H9 (cell line): ENCODE data around the gene ACER3. TPM values are rescaled to one million over a fixed set of nuclear protein-coding genes. Genes with fewer than 3 reads are reported as not detected.

Experiments
- DNase-seq: peaks from one replicate; pipeline ENCODE4 v3.0.0-alpha.2; 2017
- H2AFZ ChIP-seq: one replicate; pipeline ENCODE4 v1.6.1; 2013; ENCODE audit warnings: mild to moderate bottlenecking, low read length, control low read depth, moderate library complexity
- H2AK5ac ChIP-seq: 2 replicates; pipeline ENCODE4 v1.6.1; 2013; ENCODE audit warnings: low read length, control low read depth, mixed read lengths; ENCODE audit not compliant: insufficient read length
- H2BK120ac ChIP-seq: one replicate; pipeline ENCODE4 v1.6.1; 2013; ENCODE audit warnings: low read depth, mild to moderate bottlenecking, low read length, control low read depth, inconsistent platforms; ENCODE audit not compliant: poor library complexity, severe bottlenecking
- H2BK12ac ChIP-seq: 2 replicates; pipeline ENCODE4 v1.6.1; 2013; ENCODE audit warnings: low read length, control low read depth, mixed read lengths, low read depth; ENCODE audit not compliant: insufficient read length
- H2BK15ac ChIP-seq: 2 replicates; pipeline ENCODE4 v1.6.1; 2013; ENCODE audit warnings: low read depth, low read length, control low read depth
- H2BK20ac ChIP-seq: one replicate; pipeline ENCODE4 v1.6.1; 2013; ENCODE audit warnings: low read depth, mild to moderate bottlenecking, low read length, control low read depth, inconsistent platforms; ENCODE audit not compliant: poor library complexity, severe bottlenecking
- H2BK5ac ChIP-seq: 2 replicates; pipeline ENCODE4 v1.6.1; 2013; ENCODE audit warnings: low read length, control low read depth, mixed read lengths; ENCODE audit not compliant: insufficient read length
- H3K14ac ChIP-seq: 2 replicates; pipeline ENCODE4 v1.6.1; 2013; ENCODE audit warnings: low read length, control low read depth; ENCODE audit not compliant: insufficient read depth
- H3K18ac ChIP-seq: 2 replicates; pipeline ENCODE4 v1.6.1; 2013; ENCODE audit warnings: low read depth, mild to moderate bottlenecking, mixed read lengths, low read length, control low read depth; ENCODE audit not compliant: insufficient read length
- H3K23ac ChIP-seq: 2 replicates; pipeline ENCODE4 v1.6.1; 2013; ENCODE audit warnings: low read length, control low read depth, mixed read lengths, low read depth; ENCODE audit not compliant: insufficient read length
- H3K23me2 ChIP-seq: 2 replicates; pipeline ENCODE4 v1.6.1; 2013; ENCODE audit warnings: low read depth, mild to moderate bottlenecking, mixed read lengths, low read length, control low read depth; ENCODE audit not compliant: insufficient read length, poor library complexity, severe bottlenecking
- H3K27ac ChIP-seq: 2 replicates; pipeline ENCODE4 v1.5.1; 2013; ENCODE audit warnings: low read length, control low read depth, mixed read lengths, low read depth; ENCODE audit not compliant: insufficient read length
- H3K27me3 ChIP-seq: 2 replicates; pipeline ENCODE4 v1.6.1; 2013; ENCODE audit warnings: low read length, control low read depth, inconsistent platforms; ENCODE audit not compliant: insufficient read depth
- H3K4ac ChIP-seq: 2 replicates; pipeline ENCODE4 v1.6.1; 2013; ENCODE audit warnings: low read depth, mild to moderate bottlenecking, control low read depth, inconsistent platforms, low read length, moderate library complexity
- H3K4me1 ChIP-seq: 2 replicates; pipeline ENCODE4 v1.6.1; 2013; ENCODE audit warnings: low read length, control low read depth, inconsistent platforms; ENCODE audit not compliant: insufficient read depth
- H3K4me2 ChIP-seq: 2 replicates; pipeline ENCODE4 v1.6.1; 2013; ENCODE audit warnings: low read length, control low read depth, mixed read lengths; ENCODE audit not compliant: insufficient read length, insufficient read depth
- H3K56ac ChIP-seq: 2 replicates; pipeline ENCODE4 v1.6.1; 2013; ENCODE audit warnings: low read depth, mild to moderate bottlenecking, mixed read lengths, low read length, control low read depth; ENCODE audit not compliant: insufficient read length
- H3K79me1 ChIP-seq: 2 replicates; pipeline ENCODE4 v1.6.1; 2013; ENCODE audit warnings: low read depth, mild to moderate bottlenecking, moderate library complexity, low read length, control low read depth, inconsistent platforms; ENCODE audit not compliant: insufficient read depth, poor library complexity, severe bottlenecking
- H3K79me2 ChIP-seq: 2 replicates; pipeline ENCODE4 v1.6.1; 2013; ENCODE audit warnings: low read length, control low read depth, inconsistent platforms; ENCODE audit not compliant: insufficient read depth
- H3K9ac ChIP-seq: 2 replicates; pipeline ENCODE4 v1.6.1; 2013; ENCODE audit warnings: low read length, control low read depth, mixed read lengths; ENCODE audit not compliant: insufficient read length; ENCODE audit errors: extremely low read depth
- H3K9me3 ChIP-seq: one replicate; pipeline ENCODE4 v1.6.1; 2013; ENCODE audit warnings: low read depth, low read length, inconsistent platforms; ENCODE audit not compliant: control insufficient read depth
- H3T11ph ChIP-seq: one replicate; pipeline ENCODE4 v1.6.1; 2013; ENCODE audit warnings: mild to moderate bottlenecking, low read length, control low read depth, inconsistent platforms
- H4K20me1 ChIP-seq: one replicate; pipeline ENCODE4 v1.6.1; 2013; ENCODE audit not compliant: control insufficient read depth, insufficient read length, insufficient read depth
- H4K5ac ChIP-seq: 2 replicates; pipeline ENCODE4 v1.6.1; 2013; ENCODE audit warnings: low read depth, mild to moderate bottlenecking, mixed read lengths, low read length, control low read depth; ENCODE audit not compliant: insufficient read length
- H4K8ac ChIP-seq: replicated peaks from 2 replicates; pipeline ENCODE4 v1.6.1; 2013; ENCODE audit warnings: low read length, control low read depth, mixed read lengths, low read depth; ENCODE audit not compliant: insufficient read length
- H4K91ac ChIP-seq: 2 replicates; pipeline ENCODE4 v1.6.1; 2013; ENCODE audit warnings: low read depth, mild to moderate bottlenecking, moderate library complexity, mixed read lengths, low read length, control low read depth; ENCODE audit not compliant: insufficient read length
- H3K27ac Mint-ChIP-seq, 3 experiments: 2 replicates in 2 of 3; 3 replicates in 1 of 3; pipeline ENCODE4 v1.8.0; 2020 to 2021; ENCODE audit warnings: mixed read lengths in 3 of 3, mild to moderate bottlenecking in 1 of 3, moderate library complexity in 1 of 3
- H3K27me3 Mint-ChIP-seq: 2 replicates; pipeline ENCODE4 v1.8.0; 2021; ENCODE audit warnings: low read depth, mild to moderate bottlenecking, moderate library complexity, mixed read lengths
- H3K36me3 Mint-ChIP-seq, 3 experiments: 2 replicates in 2 of 3; 3 replicates in 1 of 3; pipeline ENCODE4 v1.8.0; 2020 to 2021; ENCODE audit warnings: low read depth in 3 of 3, mixed read lengths in 3 of 3; ENCODE audit not compliant: insufficient read depth in 1 of 3
- H3K4me1 Mint-ChIP-seq, 2 experiments: 2 replicates each; pipeline ENCODE4 v1.8.0; 2020; ENCODE audit warnings: mixed read lengths in 2 of 2
- H3K4me3 Mint-ChIP-seq, 2 experiments: 2 replicates in 1 of 2; 3 replicates in 1 of 2; pipeline ENCODE4 v1.8.0; 2020 to 2021; ENCODE audit warnings: mild to moderate bottlenecking in 2 of 2, mixed read lengths in 2 of 2, moderate library complexity in 1 of 2
- H3K9me3 Mint-ChIP-seq, 2 experiments: 2 replicates in 1 of 2; 3 replicates in 1 of 2; pipeline ENCODE4 v1.8.0; 2020; ENCODE audit warnings: mild to moderate bottlenecking in 2 of 2, mixed read lengths in 2 of 2, moderate library complexity in 1 of 2
- CTCF ChIP-seq: fragments of 200-600 bp; sonication (generic); conservative IDR thresholded peaks from 3 replicates; pipeline ENCODE4 v1.8.0; 2021; ENCODE audit warnings: antibody characterized with exemption, mild to moderate bottlenecking
- WGBS: extraction: QIAGEN DNeasy Blood & Tissue Kit; methylation state at CpG from one replicate; pipeline ENCODE4 v1.1.7; 2013; ENCODE audit warnings: missing lambda C conversion rate, low lambda C conversion rate, mixed read lengths; ENCODE audit not compliant: insufficient read length; ENCODE audit errors: extremely low coverage; 5-methylcytosine and 5-hydroxymethylcytosine counted together
- total RNA-seq: library from RNA; stranded (reverse); gene quantifications from 2 replicates; pipeline ENCODE4 v1.2.1, GENCODE V29; 2021

Gene ACER3
- total RNA-seq, 1 experiment from 2014 or later: 14.7 TPM

GRCh38 chr11:76888989-76889388 is 28.3 kb downstream of the ACER3 start:
- H4K5ac ChIP-seq: no peak overlapping the region
- H3K4ac ChIP-seq: no peak overlapping the region
- H2BK120ac ChIP-seq: no peak overlapping the region
- no peaks in the 10 kb centered on the region for H3K9me3 Mint-ChIP-seq
- H4K20me1 ChIP-seq: no peaks in the 10 kb centered on the region
- H2BK12ac ChIP-seq: no peak overlapping the region
- no peaks in the 10 kb centered on the region for H3K27me3 ChIP-seq
- no peak overlapping the region for H2BK15ac ChIP-seq
- no peak overlapping the region for H3K14ac ChIP-seq
- no peaks in the 10 kb centered on the region for H3K79me2 ChIP-seq
- no peak overlapping the region for H3K27ac ChIP-seq
- no peaks in the 10 kb centered on the region; a peak in 1 of 4 replicates for H3K4me1 Mint-ChIP-seq
- H2AK5ac ChIP-seq: no peak overlapping the region
- DNase-seq: no peak
- H3T11ph ChIP-seq: no peak overlapping the region
- H3K56ac ChIP-seq: no peak overlapping the region
- H3K23ac ChIP-seq: no peak overlapping the region
- no peak overlapping the region for H3K9ac ChIP-seq
- H3K23me2 ChIP-seq: no peaks in the 10 kb centered on the region
- no peak overlapping the region for H3K27ac Mint-ChIP-seq
- H3K79me1 ChIP-seq: no peaks in the 10 kb centered on the region
- no peak overlapping the region for H4K91ac ChIP-seq
- H3K9me3 ChIP-seq: no peaks in the 10 kb centered on the region
- no peak overlapping the region for H2AFZ ChIP-seq
- TF ChIP-seq CTCF: no peak
- no peaks in the 10 kb centered on the region for H3K36me3 Mint-ChIP-seq
- H3K4me1 ChIP-seq: no peaks in the 10 kb centered on the region
- no peak overlapping the region for H3K4me2 ChIP-seq
- no peak overlapping the region for H2BK20ac ChIP-seq
- no peak overlapping the region for H2BK5ac ChIP-seq
- H3K27me3 Mint-ChIP-seq: no peaks in the 10 kb centered on the region
- H3K18ac ChIP-seq: no peak overlapping the region
- no peak overlapping the region for H3K4me3 Mint-ChIP-seq
- no CpG with 5 or more reads among the region's 1 CpG for WGBS
- no peak overlapping the region for H4K8ac ChIP-seq
